WTC11 (cell line): ENCODE results near the gene WDR59. TPM values are rescaled to one million over a fixed set of nuclear protein-coding genes. Genes with fewer than 3 reads are reported as not detected.

ENCODE experiments used
- ATAC-seq: fragments of 200-7000 bp; cut with Tn5 transposase; 2 replicates; pipeline ENCODE4 v1.10.0; 2021; ENCODE audit warnings: mild to moderate bottlenecking, moderate library complexity
- CTCF ChIA-PET: fragments of 300-600 bp; sonication (Branson Sonifier 250); formaldehyde crosslinking; loops from one replicate; lab custom pipeline; 2021; ENCODE audit warnings: antibody characterized with exemption; lab: Charles Lee
- POLR2A ChIA-PET: fragments of 350-600 bp; sonication (Branson Sonifier 250); formaldehyde crosslinking; loops from one replicate; lab custom pipeline; 2021; ENCODE audit warnings: antibody characterized with exemption; lab: Charles Lee
- DNase-seq: peaks from one replicate; pipeline ENCODE4 v3.0.0; 2021; ENCODE audit warnings: low spot score
- H3K27ac Mint-ChIP-seq: 2 replicates; pipeline ENCODE4 v1.8.0; 2021; ENCODE audit warnings: mixed read lengths
- H3K27me3 Mint-ChIP-seq: 2 replicates; pipeline ENCODE4 v1.8.0; 2021; ENCODE audit warnings: low read depth, mild to moderate bottlenecking, moderate library complexity, mixed read lengths
- H3K36me3 Mint-ChIP-seq: 2 replicates; pipeline ENCODE4 v1.8.0; 2021; ENCODE audit warnings: mixed read lengths
- H3K4me1 Mint-ChIP-seq: 2 replicates; pipeline ENCODE4 v1.8.0; 2022; ENCODE audit warnings: mixed read lengths
- H3K4me3 Mint-ChIP-seq: 2 replicates; pipeline ENCODE4 v1.8.0; 2021; ENCODE audit warnings: mild to moderate bottlenecking, moderate library complexity, mixed read lengths
- H3K9me3 Mint-ChIP-seq: 2 replicates; pipeline ENCODE4 v1.8.0; 2021; ENCODE audit warnings: mixed read lengths
- ATF1 ChIP-seq: sonication (generic); formaldehyde crosslinking; IDR thresholded peaks from 2 replicates; pipeline ENCODE4 v1.8.1; 2023; ENCODE audit warnings: mild to moderate bottlenecking, moderate library complexity, missing genetic modification reagents
- CREB1 ChIP-seq: sonication (generic); formaldehyde crosslinking; IDR thresholded peaks from 2 replicates; pipeline ENCODE4 v1.8.0; 2023; ENCODE audit warnings: mild to moderate bottlenecking, missing genetic modification reagents
- CREM ChIP-seq: sonication (generic); formaldehyde crosslinking; IDR thresholded peaks from 2 replicates; pipeline ENCODE4 v1.8.1; 2022; ENCODE audit warnings: mild to moderate bottlenecking, missing genetic modification reagents, moderate library complexity
- ERG ChIP-seq: fragments of 250-450 bp; sonication (Bioruptor Pico); IDR thresholded peaks from 2 replicates; pipeline ENCODE4 v1.8.0; 2021; ENCODE audit warnings: mild to moderate bottlenecking
- ESRRA ChIP-seq: sonication (generic); formaldehyde crosslinking; IDR thresholded peaks from 2 replicates; pipeline ENCODE4 v1.8.1; 2022; ENCODE audit warnings: mild to moderate bottlenecking, missing genetic modification reagents, borderline replicate concordance
- ETV6 ChIP-seq: sonication (generic); formaldehyde crosslinking; IDR thresholded peaks from 2 replicates; pipeline ENCODE4 v1.8.1; 2022; ENCODE audit warnings: mild to moderate bottlenecking, missing genetic modification reagents
- FOXK1 ChIP-seq: sonication (generic); formaldehyde crosslinking; IDR thresholded peaks from 2 replicates; pipeline ENCODE4 v1.8.0; 2022; ENCODE audit warnings: mild to moderate bottlenecking, moderate library complexity, missing genetic modification reagents
- FOXP1 ChIP-seq: sonication (generic); formaldehyde crosslinking; IDR thresholded peaks from 2 replicates; pipeline ENCODE4 v1.8.0; 2022; ENCODE audit warnings: missing genetic modification reagents, mild to moderate bottlenecking, moderate library complexity, borderline replicate concordance
- HMGXB4 ChIP-seq: sonication (generic); formaldehyde crosslinking; IDR thresholded peaks from 2 replicates; pipeline ENCODE4 v1.8.1; 2023; ENCODE audit warnings: mild to moderate bottlenecking, moderate library complexity, missing genetic modification reagents
- JAZF1 ChIP-seq: fragments of 250-450 bp; sonication (Bioruptor Pico); IDR thresholded peaks from 2 replicates; pipeline ENCODE4 v1.9.0; 2021; ENCODE audit warnings: moderate library complexity, mild to moderate bottlenecking, inconsistent platforms
- MXD4 ChIP-seq: fragments of 250-450 bp; sonication (Bioruptor Pico); IDR thresholded peaks from 2 replicates; pipeline ENCODE4 v1.8.0; 2021; ENCODE audit warnings: mild to moderate bottlenecking, moderate library complexity, borderline replicate concordance
- SMAD3 ChIP-seq: sonication (generic); formaldehyde crosslinking; IDR thresholded peaks from 2 replicates; pipeline ENCODE4 v1.8.0; 2022; ENCODE audit warnings: missing genetic modification reagents, mild to moderate bottlenecking, borderline replicate concordance
- SOX15 ChIP-seq: fragments of 250-450 bp; sonication (Bioruptor Pico); IDR thresholded peaks from 2 replicates; pipeline ENCODE4 v1.9.0; 2021; ENCODE audit warnings: mild to moderate bottlenecking
- SP1 ChIP-seq: sonication (generic); formaldehyde crosslinking; conservative IDR thresholded peaks from 2 replicates; pipeline ENCODE4 v1.8.1; 2022; ENCODE audit warnings: missing genetic modification reagents
- TEAD4 ChIP-seq: sonication (generic); formaldehyde crosslinking; IDR thresholded peaks from 2 replicates; pipeline ENCODE4 v1.8.0; 2022; ENCODE audit warnings: mild to moderate bottlenecking, missing genetic modification reagents
- ZNF138 ChIP-seq: sonication (generic); formaldehyde crosslinking; conservative IDR thresholded peaks from 2 replicates; pipeline ENCODE4 v1.8.1; 2022; ENCODE audit warnings: mild to moderate bottlenecking, moderate library complexity, missing genetic modification reagents
- ZNF317 ChIP-seq: sonication (generic); formaldehyde crosslinking; IDR thresholded peaks from 2 replicates; pipeline ENCODE4 v1.8.1; 2023; ENCODE audit warnings: low read depth, mild to moderate bottlenecking, moderate library complexity, missing genetic modification reagents, borderline replicate concordance
- ZSCAN18 ChIP-seq: fragments of 250-450 bp; sonication (Bioruptor Pico); IDR thresholded peaks from 2 replicates; pipeline ENCODE4 v2.1.2; 2022; ENCODE audit warnings: mild to moderate bottlenecking, moderate library complexity
- total RNA-seq: library from RNA; stranded (reverse); gene quantifications from 3 replicates; pipeline ENCODE4 v1.2.3, GENCODE V29; 2021
- TF ChIP-seq, protein P1 (sequence below): sonication (generic); formaldehyde crosslinking; IDR thresholded peaks from 2 replicates; pipeline ENCODE4 v1.8.0; 2023; ENCODE audit warnings: missing genetic modification reagents, mild to moderate bottlenecking, borderline replicate concordance

WDR59 gene
- total RNA-seq, 1 experiment from 2014 or later = 100 TPM

DNA sequence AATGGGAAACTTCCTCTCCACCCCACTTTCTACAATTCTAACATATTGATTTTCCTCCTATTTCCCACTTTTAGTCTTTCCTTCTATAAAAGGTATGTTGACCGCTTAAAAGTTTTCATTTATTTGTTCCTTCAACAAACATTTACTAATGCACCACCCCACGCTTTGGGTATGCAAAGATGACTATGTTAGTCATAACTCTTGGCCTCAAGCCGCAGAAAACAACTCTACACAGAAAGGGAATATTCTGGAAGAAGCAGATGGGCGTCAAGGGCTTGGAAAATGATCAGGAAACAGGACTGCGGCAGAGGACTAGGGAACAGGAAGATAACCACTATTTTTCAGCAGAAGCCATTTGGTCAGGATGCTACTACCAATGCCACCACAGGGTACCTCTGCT, 153.5 kb downstream of the WDR59 start:
- no peak for DNase-seq
- Mint-ChIP-seq H3K27me3 (no peaks in the 10 kb centered on the region; the same call in 1 of the 2 replicates), H3K4me1 (peaks cover 4% of the 10 kb centered on the region; the same call in 1 of the 2 replicates), H3K4me3 (no peak overlapping the region), H3K36me3 (no peaks in the 10 kb centered on the region), H3K27ac (no peak overlapping the region), H3K9me3 (peaks cover 14% of the 10 kb centered on the region)
- TF ChIP-seq, protein P1, sequence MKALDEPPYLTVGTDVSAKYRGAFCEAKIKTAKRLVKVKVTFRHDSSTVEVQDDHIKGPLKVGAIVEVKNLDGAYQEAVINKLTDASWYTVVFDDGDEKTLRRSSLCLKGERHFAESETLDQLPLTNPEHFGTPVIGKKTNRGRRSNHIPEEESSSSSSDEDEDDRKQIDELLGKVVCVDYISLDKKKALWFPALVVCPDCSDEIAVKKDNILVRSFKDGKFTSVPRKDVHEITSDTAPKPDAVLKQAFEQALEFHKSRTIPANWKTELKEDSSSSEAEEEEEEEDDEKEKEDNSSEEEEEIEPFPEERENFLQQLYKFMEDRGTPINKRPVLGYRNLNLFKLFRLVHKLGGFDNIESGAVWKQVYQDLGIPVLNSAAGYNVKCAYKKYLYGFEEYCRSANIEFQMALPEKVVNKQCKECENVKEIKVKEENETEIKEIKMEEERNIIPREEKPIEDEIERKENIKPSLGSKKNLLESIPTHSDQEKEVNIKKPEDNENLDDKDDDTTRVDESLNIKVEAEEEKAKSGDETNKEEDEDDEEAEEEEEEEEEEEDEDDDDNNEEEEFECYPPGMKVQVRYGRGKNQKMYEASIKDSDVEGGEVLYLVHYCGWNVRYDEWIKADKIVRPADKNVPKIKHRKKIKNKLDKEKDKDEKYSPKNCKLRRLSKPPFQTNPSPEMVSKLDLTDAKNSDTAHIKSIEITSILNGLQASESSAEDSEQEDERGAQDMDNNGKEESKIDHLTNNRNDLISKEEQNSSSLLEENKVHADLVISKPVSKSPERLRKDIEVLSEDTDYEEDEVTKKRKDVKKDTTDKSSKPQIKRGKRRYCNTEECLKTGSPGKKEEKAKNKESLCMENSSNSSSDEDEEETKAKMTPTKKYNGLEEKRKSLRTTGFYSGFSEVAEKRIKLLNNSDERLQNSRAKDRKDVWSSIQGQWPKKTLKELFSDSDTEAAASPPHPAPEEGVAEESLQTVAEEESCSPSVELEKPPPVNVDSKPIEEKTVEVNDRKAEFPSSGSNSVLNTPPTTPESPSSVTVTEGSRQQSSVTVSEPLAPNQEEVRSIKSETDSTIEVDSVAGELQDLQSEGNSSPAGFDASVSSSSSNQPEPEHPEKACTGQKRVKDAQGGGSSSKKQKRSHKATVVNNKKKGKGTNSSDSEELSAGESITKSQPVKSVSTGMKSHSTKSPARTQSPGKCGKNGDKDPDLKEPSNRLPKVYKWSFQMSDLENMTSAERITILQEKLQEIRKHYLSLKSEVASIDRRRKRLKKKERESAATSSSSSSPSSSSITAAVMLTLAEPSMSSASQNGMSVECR = no peak
- TF ChIP-seq ATF1 (no peak), JAZF1 (CRISPR knock-in tag) (no peak), HMGXB4 (CRISPR knock-in tag) (no peak), SP1 (CRISPR knock-in tag) (no peak), ERG (CRISPR knock-in tag) (no peak), TEAD4 (CRISPR knock-in tag) (no peak), CREM (CRISPR knock-in tag) (no peak), ZNF138 (CRISPR knock-in tag) (no peak)
- CTCF ChIA-PET = interaction anchor here (3.0 to 4.1 kb wide), 2 partner anchors 18 to 31 kb away, joined by 16 to 22 read pairs; no protein-coding TSS in a partner anchor
- POLR2A ChIA-PET = no interaction called here
- no peak for ATAC-seq

- peaks cover 14% of the 10 kb centered on the region for H3K9me3 Mint-ChIP-seq
- H3K27me3 Mint-ChIP-seq = no peaks in the 10 kb centered on the region; the same call in 1 of the 2 replicates
- no peak for DNase-seq
- ChIA-PET POLR2A (no interaction called here), CTCF (interaction anchor here (1.2 to 4.1 kb wide), 2 partner anchors 18 to 33 kb away, joined by 8 to 16 read pairs; no protein-coding TSS in a partner anchor)
- H3K4me3 Mint-ChIP-seq = no peak overlapping the region
- H3K4me1 Mint-ChIP-seq = peaks cover 6% of the 10 kb centered on the region; the same call in 1 of the 2 replicates
- no peaks in the 10 kb centered on the region for H3K36me3 Mint-ChIP-seq
- no peak for ATAC-seq
- H3K27ac Mint-ChIP-seq = no peak overlapping the region
- TF ChIP-seq ETV6 (no peak), FOXK1 (CRISPR knock-in tag) (no peak)
These were observed 154.3 kb downstream of the WDR59 start for GRCh38 chr16:74830648-74831047.

GRCh38 chr16:74829637-74830036, 155.3 kb downstream of the WDR59 start:
- TF ChIP-seq FOXP1 (CRISPR knock-in tag) (no peak), SMAD3 (CRISPR knock-in tag) (no peak), SOX15 (CRISPR knock-in tag) (no peak), CREM (CRISPR knock-in tag) (no peak), ESRRA (no peak), ZSCAN18 (CRISPR knock-in tag) (no peak), CREB1 (no peak), MXD4 (CRISPR knock-in tag) (no peak), ZNF317 (CRISPR knock-in tag) (no peak)
- no peak overlapping the region for H3K4me3 Mint-ChIP-seq
- ATAC-seq = no peak
- no peak for DNase-seq
- POLR2A ChIA-PET = no interaction called here
- H3K27ac Mint-ChIP-seq = no peak overlapping the region
- peaks cover 14% of the 10 kb centered on the region for H3K9me3 Mint-ChIP-seq
- no peaks in the 10 kb centered on the region; the same call in none of the 2 replicates for H3K27me3 Mint-ChIP-seq
- H3K36me3 Mint-ChIP-seq = no peaks in the 10 kb centered on the region
- CTCF ChIA-PET = interaction anchor here (4.1 kb wide), 1 partner anchor 17 kb away, joined by 16 read pairs; no protein-coding TSS in a partner anchor
- H3K4me1 Mint-ChIP-seq = peaks cover 6% of the 10 kb centered on the region; the same call in 1 of the 2 replicates
